ENCODE measurements around the gene AGPAT3. TPM values are rescaled to one million over a fixed set of nuclear protein-coding genes. Genes with fewer than 3 reads are reported as not detected.

Gene AGPAT3
- total RNA-seq, 1 donor from 2014 or later: 39.1 TPM

DNA sequence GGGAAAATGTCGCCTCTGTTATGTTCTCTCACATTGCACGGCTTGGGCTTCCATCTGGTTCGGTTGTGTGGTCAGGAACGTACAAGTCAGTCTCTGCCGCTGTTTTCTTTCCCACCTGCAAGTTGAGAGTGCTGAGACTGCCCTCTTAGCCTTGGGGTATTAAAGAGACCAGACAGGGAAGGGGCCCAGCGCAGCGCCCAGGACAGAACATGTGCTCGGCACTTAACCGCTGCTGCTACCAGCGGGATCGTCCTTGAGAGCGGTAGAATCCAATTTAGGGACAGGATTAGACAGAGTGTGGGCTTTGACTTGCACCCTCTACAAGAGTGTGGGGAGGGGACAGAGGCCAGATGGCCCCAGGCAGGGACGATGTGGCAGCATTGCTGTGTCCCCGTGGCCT is 17.7 kb upstream of the AGPAT3 start:
- DNase-seq (ENCODE audit: low read depth): no peak
- H3K4me3 ChIP-seq (ENCODE audit: low read depth, low read length): no peak overlapping the region
- TF ChIP-seq, protein P1, sequence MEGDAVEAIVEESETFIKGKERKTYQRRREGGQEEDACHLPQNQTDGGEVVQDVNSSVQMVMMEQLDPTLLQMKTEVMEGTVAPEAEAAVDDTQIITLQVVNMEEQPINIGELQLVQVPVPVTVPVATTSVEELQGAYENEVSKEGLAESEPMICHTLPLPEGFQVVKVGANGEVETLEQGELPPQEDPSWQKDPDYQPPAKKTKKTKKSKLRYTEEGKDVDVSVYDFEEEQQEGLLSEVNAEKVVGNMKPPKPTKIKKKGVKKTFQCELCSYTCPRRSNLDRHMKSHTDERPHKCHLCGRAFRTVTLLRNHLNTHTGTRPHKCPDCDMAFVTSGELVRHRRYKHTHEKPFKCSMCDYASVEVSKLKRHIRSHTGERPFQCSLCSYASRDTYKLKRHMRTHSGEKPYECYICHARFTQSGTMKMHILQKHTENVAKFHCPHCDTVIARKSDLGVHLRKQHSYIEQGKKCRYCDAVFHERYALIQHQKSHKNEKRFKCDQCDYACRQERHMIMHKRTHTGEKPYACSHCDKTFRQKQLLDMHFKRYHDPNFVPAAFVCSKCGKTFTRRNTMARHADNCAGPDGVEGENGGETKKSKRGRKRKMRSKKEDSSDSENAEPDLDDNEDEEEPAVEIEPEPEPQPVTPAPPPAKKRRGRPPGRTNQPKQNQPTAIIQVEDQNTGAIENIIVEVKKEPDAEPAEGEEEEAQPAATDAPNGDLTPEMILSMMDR (conservative IDR thresholded peaks at IDR 0.05; ENCODE audit: low read depth, low read length): no peak

DNA sequence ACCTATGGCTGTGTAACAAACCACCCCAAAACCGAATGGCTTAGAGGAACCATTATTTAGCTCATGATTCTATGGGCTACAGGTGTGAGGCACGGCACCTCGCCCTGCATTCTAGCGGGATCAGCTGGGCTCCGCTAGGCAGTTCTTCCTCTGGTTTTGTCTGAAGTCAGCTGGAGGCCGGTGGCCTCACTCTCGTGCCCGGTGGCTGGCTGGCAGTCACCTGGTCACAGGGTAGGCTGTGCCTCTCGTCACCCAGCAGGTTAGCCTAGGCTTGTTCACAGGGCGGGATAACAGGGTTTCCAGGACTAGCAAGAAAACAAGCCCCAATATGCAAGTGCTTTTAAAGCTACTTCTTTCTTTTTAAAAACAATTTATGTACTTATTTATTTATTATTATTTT is 16.3 kb upstream of the AGPAT3 start:
- TF ChIP-seq, protein P1 (conservative IDR thresholded peaks at IDR 0.05; ENCODE audit: low read depth, low read length): no peak
- H3K4me3 ChIP-seq (ENCODE audit: low read depth, low read length): no peak overlapping the region
- DNase-seq (ENCODE audit: low read depth): no peak

DNA sequence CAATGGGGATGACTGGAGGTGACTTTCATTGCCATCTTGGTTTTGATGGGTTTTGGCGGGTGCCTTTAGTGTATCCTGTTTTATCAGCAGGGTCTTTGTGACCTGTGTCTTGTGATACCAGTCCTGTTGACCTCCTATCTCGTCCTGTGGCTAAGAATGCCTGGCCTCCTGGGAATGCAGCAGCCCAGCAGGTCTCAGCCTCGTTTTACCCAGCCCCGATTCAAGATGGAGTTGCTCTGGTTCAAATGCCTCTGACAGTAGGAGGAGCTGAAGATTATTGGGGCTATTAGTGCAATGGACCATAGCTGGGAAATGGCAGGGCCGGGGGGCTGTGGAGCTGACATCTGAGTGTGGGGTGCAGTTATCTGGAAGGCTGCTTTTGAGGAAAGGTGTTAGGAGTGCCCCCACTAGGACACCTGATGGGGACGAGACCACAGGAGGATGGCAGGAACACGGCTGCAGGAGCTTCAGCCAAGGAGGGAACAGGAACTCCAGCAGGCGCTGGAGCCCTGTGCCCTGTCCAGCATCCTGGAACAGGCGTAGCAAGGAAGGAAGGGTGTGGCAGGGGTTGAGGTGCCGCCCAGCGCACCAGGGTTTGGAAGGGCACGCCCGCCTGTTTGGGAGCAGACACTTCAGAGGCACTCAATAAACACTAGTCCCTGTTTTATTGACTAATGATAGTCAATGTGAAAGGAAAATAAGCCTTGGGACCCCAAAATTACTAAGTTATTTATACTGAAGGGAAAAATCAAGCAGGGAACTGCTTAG is 15.3 kb upstream of the AGPAT3 start:
- no peak for DNase-seq (ENCODE audit: low read depth)
- no peak overlapping the region for H3K4me3 ChIP-seq (ENCODE audit: low read depth, low read length)
- TF ChIP-seq, protein P1 (conservative IDR thresholded peaks at IDR 0.05; ENCODE audit: low read depth, low read length): no peak

DNA sequence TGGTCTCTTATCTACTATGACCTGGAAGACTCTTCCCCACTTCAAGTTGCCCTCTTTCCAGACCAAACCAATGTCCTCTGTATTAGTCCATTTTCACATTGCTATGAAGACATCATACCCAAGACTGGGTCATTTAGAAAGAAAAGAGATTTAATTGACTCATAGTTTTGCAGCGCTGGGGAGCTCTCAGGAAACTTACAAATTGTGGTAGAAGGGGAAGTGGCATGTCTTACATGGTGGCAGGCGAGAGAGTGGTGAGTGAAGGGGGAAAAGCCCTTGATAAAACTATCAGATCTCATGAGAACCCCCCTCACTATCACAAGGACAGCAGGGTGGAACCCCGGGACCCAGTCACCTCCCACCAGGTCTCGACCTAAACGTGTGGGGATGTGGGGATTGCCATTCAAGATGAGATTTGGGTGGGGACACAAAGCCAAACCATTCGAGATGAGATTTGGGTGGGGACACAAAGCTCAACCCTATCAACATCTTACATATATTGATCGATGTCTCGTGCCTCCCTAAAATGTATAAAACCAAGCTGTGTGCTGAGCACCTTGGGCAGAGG is 14.2 kb upstream of the AGPAT3 start:
- TF ChIP-seq, protein P1 (conservative IDR thresholded peaks at IDR 0.05; ENCODE audit: low read depth, low read length): no peak
- no peak overlapping the region for H3K4me3 ChIP-seq (ENCODE audit: low read depth, low read length)
- DNase-seq (ENCODE audit: low read depth): no peak

DNA sequence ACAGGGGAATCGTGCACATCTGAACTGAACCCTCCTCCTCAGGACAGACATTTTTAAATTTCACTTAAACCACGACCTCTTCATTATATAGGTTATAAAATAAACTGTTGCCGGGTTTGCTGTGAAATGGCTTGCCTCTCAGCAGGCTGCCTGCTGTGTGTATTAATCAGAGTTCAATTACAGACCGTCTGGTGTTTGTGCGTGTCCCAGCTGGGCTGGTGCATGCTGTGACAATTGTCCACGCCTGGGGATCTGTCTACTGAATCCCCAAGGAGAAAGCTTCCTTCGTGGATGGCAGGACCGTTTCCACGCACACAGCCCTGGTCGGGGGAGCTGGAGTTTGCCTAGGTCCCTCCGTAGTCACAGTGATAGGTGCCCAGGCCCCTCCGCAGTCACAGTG is 13.4 kb upstream of the AGPAT3 start:
- DNase-seq (ENCODE audit: low read depth): no peak
- no peak overlapping the region for H3K4me3 ChIP-seq (ENCODE audit: low read depth, low read length)
- TF ChIP-seq, protein P1 (conservative IDR thresholded peaks at IDR 0.05; ENCODE audit: low read depth, low read length): no peak

DNA sequence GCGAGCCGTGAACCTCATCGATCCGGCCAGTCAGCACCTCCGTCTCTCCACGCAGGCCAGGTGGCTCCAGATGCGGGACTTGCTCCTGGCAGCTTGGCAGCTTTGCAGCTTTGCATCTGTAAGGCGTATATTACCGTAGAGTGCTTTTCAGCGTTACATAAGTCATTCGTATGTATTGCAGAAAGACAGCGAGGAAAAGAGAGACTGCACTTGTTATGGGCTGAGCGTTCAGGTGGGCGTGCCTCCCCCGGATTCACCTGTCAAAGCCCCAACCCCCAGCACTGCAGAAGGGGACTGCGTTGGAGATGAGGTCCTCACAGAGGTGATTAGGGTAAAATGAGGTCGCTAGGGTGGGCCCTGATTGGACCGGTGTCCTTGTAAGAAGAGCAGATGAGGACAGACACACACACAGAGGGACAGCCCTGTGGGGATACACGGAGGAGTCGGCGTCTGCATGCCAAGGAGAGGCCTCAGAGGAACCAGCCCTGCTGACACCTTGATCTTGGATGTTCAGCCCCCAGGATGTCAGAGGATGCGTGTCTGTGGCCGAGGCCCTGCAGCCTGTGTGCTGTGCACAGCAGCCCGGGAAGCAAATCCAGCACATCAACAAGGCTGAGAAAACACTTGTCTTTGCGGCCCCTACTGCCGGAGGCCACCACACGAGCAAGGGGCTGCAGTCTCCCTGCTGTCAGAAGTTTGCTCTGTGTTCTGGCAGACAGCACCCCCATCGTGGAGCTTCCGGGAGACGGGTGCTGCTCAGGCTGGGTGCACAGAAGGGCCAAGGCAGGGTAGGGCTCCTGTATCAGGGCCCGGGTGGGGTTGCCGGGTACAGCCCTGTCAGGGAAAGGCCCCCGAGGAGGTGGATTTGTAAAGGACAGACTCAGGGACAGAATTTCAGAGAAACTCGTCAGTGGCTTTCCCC is 10.9 kb upstream of the AGPAT3 start:
- no peak for DNase-seq (ENCODE audit: low read depth)
- no peak overlapping the region for H3K4me3 ChIP-seq (ENCODE audit: low read depth, low read length)
- TF ChIP-seq, protein P1 (conservative IDR thresholded peaks at IDR 0.05; ENCODE audit: low read depth, low read length): no peak
